ENCODE results near the gene TASL.

The TASL gene

GRCh38 chrX:30597216-30598012 is 19.8 kb upstream of the TASL start:
- no peak for TF ChIP-seq CTCF (IDR thresholded peaks at IDR 0.05; ENCODE audit: low read depth, low read length)
- Histone ChIP-seq H3K27ac (no peak overlapping the region), H3K36me3 (no peaks in the 10 kb centered on the region), H3K4me3 (ENCODE audit: low read depth, low read length) (no peak overlapping the region), H3K9me3 (ENCODE audit: severe bottlenecking) (no peaks in the 10 kb centered on the region), H3K27me3 (ENCODE audit: insufficient read depth, low read depth, severe bottlenecking) (peaks cover 3% of the 10 kb centered on the region)
- no peak for DNase-seq

- no peaks in the 10 kb centered on the region for H3K9me3 ChIP-seq (ENCODE audit: severe bottlenecking)
- H3K36me3 ChIP-seq = no peaks in the 10 kb centered on the region
- H3K27me3 ChIP-seq (ENCODE audit: insufficient read depth, low read depth, severe bottlenecking) = peaks cover 3% of the 10 kb centered on the region
- H3K27ac ChIP-seq = no peak overlapping the region
- no peak for DNase-seq
- no peak overlapping the region for H3K4me3 ChIP-seq (ENCODE audit: low read depth, low read length)
- no peak for TF ChIP-seq CTCF (IDR thresholded peaks at IDR 0.05; ENCODE audit: low read depth, low read length)
Measured at GRCh38 chrX:30593440-30594200, 16.1 kb upstream of the TASL start.

- DNase-seq = no peak
- H3K4me3 ChIP-seq (ENCODE audit: low read depth, low read length) = no peak overlapping the region
- H3K9me3 ChIP-seq (ENCODE audit: severe bottlenecking) = no peaks in the 10 kb centered on the region
- no peak overlapping the region for H3K27ac ChIP-seq
- H3K36me3 ChIP-seq = no peaks in the 10 kb centered on the region
- H3K27me3 ChIP-seq (ENCODE audit: insufficient read depth, low read depth, severe bottlenecking) = peaks cover 3% of the 10 kb centered on the region
- no peak for TF ChIP-seq CTCF (IDR thresholded peaks at IDR 0.05; ENCODE audit: low read depth, low read length)
Measured at GRCh38 chrX:30592831-30593230, 15.3 kb upstream of the TASL start.

GRCh38 chrX:30590368-30590767 is 12.8 kb upstream of the TASL start:
- no peaks in the 10 kb centered on the region for H3K9me3 ChIP-seq (ENCODE audit: severe bottlenecking)
- no peaks in the 10 kb centered on the region for H3K36me3 ChIP-seq
- H3K27ac ChIP-seq = no peak overlapping the region
- H3K27me3 ChIP-seq (ENCODE audit: insufficient read depth, low read depth, severe bottlenecking) = peaks cover 3% of the 10 kb centered on the region
- H3K4me3 ChIP-seq (ENCODE audit: low read depth, low read length) = no peak overlapping the region
- no peak for TF ChIP-seq CTCF (IDR thresholded peaks at IDR 0.05; ENCODE audit: low read depth, low read length)
- no peak for DNase-seq

- no peak for DNase-seq
- Histone ChIP-seq H3K4me3 (ENCODE audit: low read depth, low read length) (no peak overlapping the region), H3K9me3 (ENCODE audit: severe bottlenecking) (no peaks in the 10 kb centered on the region), H3K27me3 (ENCODE audit: insufficient read depth, low read depth, severe bottlenecking) (peaks cover 3% of the 10 kb centered on the region), H3K36me3 (no peaks in the 10 kb centered on the region), H3K27ac (no peak overlapping the region)
- TF ChIP-seq CTCF (IDR thresholded peaks at IDR 0.05; ENCODE audit: low read depth, low read length) = no peak
Measured at GRCh38 chrX:30589146-30589888, 11.8 kb upstream of the TASL start.
